Small intestine (tissue), 7 donors: ENCODE results near the gene GPR65. TPM values are rescaled to one million over a fixed set of nuclear protein-coding genes. Genes with fewer than 3 reads are reported as not detected.
A peak's percentile ranks its signal among the peaks of the same experiment; 100 is the strongest.

Source experiments
- DNase-seq, 2 donors: peaks; one replicate each; pipeline versions ENCODE4 v3.0.0 to v3.0.0-alpha.2; 2013
- FAIRE-seq: peaks from 2 replicates; lab custom pipeline; 2012; peaks lifted over from hg19 to GRCh38; lab: Jason Lieb, UNC
- H3K27ac ChIP-seq, 3 donors: one replicate each; pipeline ENCODE4 v1.5.1; 2013; ENCODE audit warnings: low read length in 2 of 3, mild to moderate bottlenecking in 2 of 3, control low read depth in 1 of 3, inconsistent platforms in 1 of 3, low read depth in 1 of 3, moderate library complexity in 1 of 3
- H3K27me3 ChIP-seq, 3 donors: one replicate each; pipeline ENCODE4 v1.6.1; 2013; ENCODE audit warnings: low read length in 3 of 3, inconsistent platforms in 1 of 3; ENCODE audit not compliant: control insufficient read depth in 3 of 3, insufficient read depth in 3 of 3
- H3K36me3 ChIP-seq, 3 donors: one replicate each; pipeline ENCODE4 v1.6.1; 2013; ENCODE audit warnings: low read length in 3 of 3, inconsistent platforms in 1 of 3, low read depth in 1 of 3, mild to moderate bottlenecking in 1 of 3, moderate library complexity in 1 of 3; ENCODE audit not compliant: control insufficient read depth in 3 of 3, insufficient read depth in 2 of 3
- H3K4me1 ChIP-seq, 3 donors: one replicate each; pipeline ENCODE4 v1.6.1; 2013; ENCODE audit warnings: low read length in 2 of 3, inconsistent platforms in 1 of 3, low read depth in 1 of 3, mild to moderate bottlenecking in 1 of 3, moderate library complexity in 1 of 3; ENCODE audit not compliant: control insufficient read depth in 3 of 3, insufficient read depth in 2 of 3
- H3K4me3 ChIP-seq, 3 donors: one replicate each; pipeline ENCODE4 v1.5.1; 2013; ENCODE audit warnings: low read length in 3 of 3, control low read depth in 1 of 3, inconsistent platforms in 1 of 3, low read depth in 1 of 3, mild to moderate bottlenecking in 1 of 3, moderate library complexity in 1 of 3
- H3K9me3 ChIP-seq, 2 donors: one replicate each; pipeline ENCODE4 v1.6.1; 2013; ENCODE audit warnings: low read depth in 1 of 2, low read length in 1 of 2; ENCODE audit not compliant: control insufficient read depth in 2 of 2, insufficient read depth in 1 of 2
- WGBS, 3 donors: extraction: QIAGEN DNeasy Blood & Tissue Kit; methylation state at CpG; one replicate each; pipeline ENCODE4 v1.1.7; 2013; 5-methylcytosine and 5-hydroxymethylcytosine counted together
- polyA plus RNA-seq, 4 donors: library from polyadenylated mRNA; stranded (reverse) in 3 of 4; unstranded in 1 of 4; fragments of 200-250 nt in 3 of 4; fragments of 120-200 nt in 1 of 4; gene quantifications; one replicate each; pipeline versions ENCODE4 v1.2.1 to v1.2.3, GENCODE V29; 2013
- donor health status: healthy with polysubstance abuse.
- donor health status: control.
- donor health status: control.
- donor health status: Bipolar disorder and iron deficiency.
- donor health status: healthy.

Gene GPR65
- polyA plus RNA-seq, 4 donors, result 0.22 to 1.2 (median 0.92) TPM

GRCh38 chr14:87979689-87980088 is 25.2 kb upstream of the GPR65 start:
- Histone ChIP-seq H3K4me3 (no peak overlapping the region), H3K27ac (no peak overlapping the region), H3K9me3 (no peaks in the 10 kb centered on the region), H3K4me1 (no peaks in the 10 kb centered on the region), H3K36me3 (peaks cover 0 to 20% (median 6%) of the 10 kb centered on the region in 3 donors), H3K27me3 (no peaks in the 10 kb centered on the region)
- FAIRE-seq, result no peak
- 91 to 100% (median 95%) methylated on average over 1 of the region's 1 CpG for WGBS, 3 donors
- DNase-seq, result no peak

GRCh38 chr14:87989221-87989955 is 15.5 kb upstream of the GPR65 start:
- H3K36me3 ChIP-seq, result peaks cover 0 to 4% (median 3%) of the 10 kb centered on the region in 3 donors
- no peak overlapping the region for H3K4me3 ChIP-seq
- H3K4me1 ChIP-seq, result peaks cover 6 to 36% (median 14%) of the 10 kb centered on the region in 3 donors
- H3K27me3 ChIP-seq, result no peaks in the 10 kb centered on the region
- FAIRE-seq (no peak), DNase-seq (no peak)
- 40 to 70% (median 59%) methylated on average over 5 of the region's 5 CpGs for WGBS, 3 donors
- H3K9me3 ChIP-seq, result no peaks in the 10 kb centered on the region
- H3K27ac ChIP-seq, result peak overlapping the region in 1 of 3 donors; percentile 24

DNA sequence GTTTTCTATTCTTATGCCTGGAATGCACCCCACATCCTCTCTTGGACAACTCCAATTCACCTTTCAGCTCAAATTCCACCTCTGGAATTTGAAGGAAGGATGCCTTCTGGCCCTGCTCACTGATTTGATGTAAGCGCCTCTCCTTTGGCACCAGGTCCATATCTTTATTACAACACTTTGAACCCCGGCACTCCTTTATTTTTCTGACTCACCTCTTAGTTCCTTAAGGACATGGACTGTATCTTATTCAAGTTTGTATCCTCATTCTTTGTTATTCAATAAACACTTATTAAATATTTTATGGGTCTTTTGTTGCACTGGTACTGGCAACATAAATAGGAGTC is 15.0 kb upstream of the GPR65 start:
- DNase-seq, result peak; percentile 82 to 95
- H3K9me3 ChIP-seq, result no peaks in the 10 kb centered on the region
- peak; percentile 93 for FAIRE-seq
- peaks cover 0 to 4% (median 2%) of the 10 kb centered on the region in 3 donors for H3K36me3 ChIP-seq
- 25 to 57% (median 41%) methylated on average over 2 of the region's 2 CpGs for WGBS, 3 donors
- H3K27ac ChIP-seq, result peak overlapping the region in 1 of 3 donors; percentile 93
- H3K27me3 ChIP-seq, result no peaks in the 10 kb centered on the region
- peaks cover 6 to 41% (median 14%) of the 10 kb centered on the region in 3 donors for H3K4me1 ChIP-seq
- H3K4me3 ChIP-seq, result no peak overlapping the region

DNA sequence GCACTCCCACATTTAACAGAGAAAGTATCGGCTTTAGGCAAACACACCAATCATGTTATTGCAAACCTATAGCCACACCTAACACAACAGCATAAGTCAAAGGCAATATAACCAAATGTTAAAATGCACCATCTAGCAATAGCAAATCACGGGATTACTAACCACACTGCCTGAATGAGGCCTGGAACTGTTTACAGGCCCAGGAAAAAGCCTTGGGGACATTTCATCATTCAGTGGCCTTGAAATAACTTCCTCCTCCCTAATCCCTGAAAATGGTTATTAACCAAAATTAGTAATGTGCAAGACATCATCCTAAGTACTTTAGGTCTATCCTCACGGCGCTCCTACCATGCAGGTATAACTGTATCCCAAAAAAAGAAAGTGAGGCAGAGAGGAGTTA is 14.3 kb upstream of the GPR65 start:
- DNase-seq, result peak; percentile 37 to 38
- Histone ChIP-seq H3K4me1 (peaks cover 6 to 49% (median 14%) of the 10 kb centered on the region in 3 donors), H3K27me3 (no peaks in the 10 kb centered on the region), H3K36me3 (peaks cover 0 to 3% (median 1%) of the 10 kb centered on the region in 3 donors), H3K9me3 (no peaks in the 10 kb centered on the region), H3K4me3 (no peak overlapping the region), H3K27ac (peak overlapping the region; percentile 82 to 94 (median 93))
- no peak for FAIRE-seq
- 31 to 67% (median 58%) methylated on average over 4 of the region's 4 CpGs for WGBS, 3 donors

DNA sequence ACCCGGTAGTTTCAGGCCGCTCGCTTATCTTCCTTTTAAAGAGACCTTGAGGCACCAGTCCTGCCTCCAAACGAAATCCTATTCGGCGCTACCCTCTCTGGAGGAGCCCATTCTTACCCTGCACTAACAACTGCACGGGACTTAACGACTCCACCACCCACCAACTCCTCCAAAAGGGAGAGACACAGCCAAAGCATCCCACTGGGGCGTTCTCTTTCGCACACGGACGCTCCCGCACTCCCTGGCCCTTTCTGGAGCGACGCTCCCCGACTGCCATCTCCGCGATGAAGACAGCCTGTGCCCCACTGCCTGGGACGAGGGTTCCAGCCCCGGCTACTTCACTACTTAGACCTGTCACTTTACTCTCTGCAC is 12.6 kb upstream of the GPR65 start:
- Histone ChIP-seq H3K36me3 (no peaks in the 10 kb centered on the region), H3K4me1 (peaks cover 8 to 60% (median 14%) of the 10 kb centered on the region in 3 donors), H3K27ac (peak overlapping the region; percentile 93 to 96 (median 95)), H3K27me3 (no peaks in the 10 kb centered on the region), H3K4me3 (peak overlapping the region; percentile 70 to 75 (median 71)), H3K9me3 (no peaks in the 10 kb centered on the region)
- no peak for FAIRE-seq
- 1 to 8% (median 7%) methylated on average over 20 of the region's 20 CpGs for WGBS, 3 donors
- DNase-seq, result peak in 1 of 2 donors; percentile 59

DNA sequence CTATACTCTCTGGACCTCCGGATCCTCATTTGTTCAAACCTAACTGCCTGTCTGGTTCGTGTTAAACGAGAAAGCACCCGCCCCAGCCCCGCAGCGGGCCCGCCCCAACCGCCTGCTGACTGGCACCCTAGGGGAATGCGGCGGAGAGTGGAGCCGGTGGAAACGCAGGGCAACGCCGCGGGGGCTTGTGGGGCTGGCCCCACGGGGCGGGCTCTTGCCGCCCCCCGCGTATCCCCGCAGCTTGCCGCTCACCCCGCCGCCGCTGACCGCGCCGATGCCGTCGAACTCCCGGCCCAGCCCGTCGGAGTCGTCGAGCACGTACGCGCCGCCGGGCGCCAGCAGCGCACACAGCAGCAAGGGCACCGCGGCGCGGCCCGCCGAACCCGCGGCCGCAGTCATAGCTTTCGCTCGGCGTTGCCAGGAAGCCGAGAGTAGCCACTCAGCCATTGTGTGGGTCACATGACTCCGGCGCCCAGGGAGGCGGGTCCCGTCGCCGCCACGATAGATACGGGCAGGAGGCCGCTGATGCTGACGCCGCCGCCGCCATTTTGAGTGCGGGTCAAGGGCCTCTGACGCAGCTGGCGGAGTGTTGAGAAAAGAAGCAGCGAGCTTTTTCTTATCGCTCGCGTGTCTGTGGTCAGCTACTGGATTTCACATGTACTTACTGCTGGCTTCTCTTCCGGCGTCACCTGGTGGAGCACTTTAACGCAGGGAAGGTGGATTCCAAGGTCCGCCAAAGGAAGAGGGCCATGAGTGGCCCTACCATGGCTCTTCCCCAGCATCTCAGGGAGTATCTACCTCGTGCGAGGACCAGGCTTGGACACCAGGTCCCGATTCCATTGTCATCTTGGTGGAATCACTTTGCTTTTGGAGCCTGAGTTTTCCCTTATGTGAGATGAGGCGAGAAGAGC is 12.0 kb upstream of the GPR65 start, which contains the start of gene GALC:
GALC (minus strand) TSS at position 465 of the 911 bp plus-strand sequence; CDS start at position 447, 18 bp downstream.
- WGBS, 3 donors, result 2% methylated on average over 62 to 83 of the region's 83 CpGs
- DNase-seq, result peak; percentile 94 to 97
- Histone ChIP-seq H3K36me3 (no peaks in the 10 kb centered on the region), H3K27me3 (no peaks in the 10 kb centered on the region), H3K4me3 (peak within 1 kb of the TSS; percentile 70 to 75 (median 71)), H3K4me1 (peaks cover 8 to 61% (median 14%) of the 10 kb centered on the region in 3 donors), H3K27ac (peak within 1 kb of the TSS; percentile 93 to 96 (median 95)), H3K9me3 (no peaks in the 10 kb centered on the region)
- no peak for FAIRE-seq

DNA sequence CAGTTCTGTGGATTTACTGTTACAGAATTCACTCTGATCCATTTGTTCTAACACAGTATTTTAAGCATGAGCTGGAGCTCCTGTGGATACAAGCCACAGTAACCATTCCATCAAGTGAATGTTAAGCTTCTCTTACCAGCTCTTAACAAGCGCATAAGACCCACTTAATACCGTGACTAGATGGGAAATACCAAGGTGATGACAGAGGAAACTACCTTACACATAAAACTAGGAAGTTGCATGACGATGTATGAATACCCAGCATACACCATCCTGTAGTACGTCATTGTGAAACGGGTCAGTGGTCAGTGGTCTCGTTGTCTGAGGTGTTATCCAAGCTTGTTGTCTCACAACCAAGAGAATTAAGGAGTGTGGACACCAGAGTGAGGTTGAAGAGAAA is 10.0 kb upstream of the GPR65 start:
- H3K4me1 ChIP-seq, result peaks cover 9 to 59% (median 9%) of the 10 kb centered on the region in 3 donors

More for the DNA sequence above, 10.0 kb upstream of the GPR65 start:
- peak; percentile 38 to 55 for DNase-seq
- H3K27ac ChIP-seq, result peak overlapping the region; percentile 44 to 93 (median 57)
- H3K9me3 ChIP-seq, result no peaks in the 10 kb centered on the region
- no peak for FAIRE-seq
- no peak overlapping the region for H3K4me3 ChIP-seq
- WGBS, 3 donors, result 37 to 62% (median 45%) methylated on average over 6 of the region's 6 CpGs
- H3K36me3 ChIP-seq, result no peaks in the 10 kb centered on the region
- H3K27me3 ChIP-seq, result no peaks in the 10 kb centered on the region
